GM19023 (cell line): ENCODE results near the gene COL16A1.
A peak's percentile ranks its signal among the peaks of the same experiment; 100 is the strongest.

ENCODE experiments used
- ATAC-seq: cut with Tn5 transposase; IDR thresholded peaks from one replicate; pipeline ENCODE4 v1.9.1; 2021; ENCODE audit warnings: mild to moderate bottlenecking, moderate library complexity; ENCODE audit not compliant: unreplicated experiment

COL16A1 gene

DNA sequence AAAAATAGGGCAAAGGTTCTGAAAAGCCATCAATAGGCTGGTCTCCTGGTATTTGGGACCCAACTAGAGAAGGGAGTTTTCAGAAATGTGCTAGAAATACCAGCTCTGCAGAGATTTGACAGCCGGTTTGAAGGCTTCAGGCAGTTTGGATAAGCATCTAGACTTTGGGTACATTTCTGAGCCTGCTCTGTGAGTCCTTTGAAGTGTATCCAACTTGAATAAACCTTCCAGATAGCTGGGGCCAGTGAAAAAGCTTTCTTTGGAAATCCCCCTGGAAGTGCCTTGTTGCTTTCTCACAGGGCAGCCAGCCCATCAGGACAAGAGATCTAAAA lies 52.8 kb downstream of the COL16A1 start:
- ATAC-seq: no peak

DNA sequence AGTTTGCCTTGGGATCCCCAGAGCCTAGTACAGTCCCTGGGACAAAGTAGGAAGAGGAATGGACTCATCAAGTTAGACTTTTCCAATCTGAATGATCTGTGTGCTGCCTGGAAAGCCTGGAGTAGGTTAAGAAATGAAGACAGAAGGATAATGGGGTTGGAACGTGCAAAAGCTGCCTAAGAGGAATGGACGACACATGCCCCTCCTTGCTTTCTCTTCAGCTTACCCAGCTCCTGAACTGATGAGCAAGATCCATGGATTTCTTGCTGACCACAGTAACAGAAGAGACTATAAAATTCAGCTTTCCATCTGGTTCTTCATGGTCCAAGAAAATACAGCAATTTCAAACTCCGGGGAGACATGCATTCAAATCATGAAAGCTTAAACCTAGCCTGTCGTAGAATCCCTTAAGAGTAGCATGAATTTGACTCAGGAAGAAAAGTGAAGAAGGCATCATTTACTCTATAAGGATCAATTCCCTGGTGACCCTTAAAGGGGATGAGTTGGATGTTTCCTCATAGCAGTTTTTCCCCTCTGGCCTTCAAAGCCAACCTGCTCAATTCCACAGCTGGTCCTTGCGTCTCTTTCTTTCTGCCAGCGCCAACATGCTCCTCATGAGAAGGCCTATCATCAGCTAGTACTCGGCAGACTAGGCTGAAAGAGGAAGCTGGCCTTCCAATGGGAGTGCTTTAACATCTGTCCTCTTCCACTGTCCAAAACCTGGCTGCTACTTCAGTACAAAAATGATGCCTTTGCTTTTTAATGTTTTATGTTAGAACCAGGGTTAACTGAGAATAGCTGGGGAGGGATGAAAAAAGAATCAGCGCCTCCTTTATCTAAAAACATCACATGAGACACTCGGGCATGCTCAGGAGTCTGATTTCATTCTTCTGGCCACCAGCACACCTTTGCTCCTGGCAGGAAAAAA lies 53.4 kb downstream of the COL16A1 start:
- ATAC-seq: no peak

- ATAC-seq: no peak
Observed at GRCh38 chr1:31648641-31649357, 55.0 kb downstream of the COL16A1 start.

DNA sequence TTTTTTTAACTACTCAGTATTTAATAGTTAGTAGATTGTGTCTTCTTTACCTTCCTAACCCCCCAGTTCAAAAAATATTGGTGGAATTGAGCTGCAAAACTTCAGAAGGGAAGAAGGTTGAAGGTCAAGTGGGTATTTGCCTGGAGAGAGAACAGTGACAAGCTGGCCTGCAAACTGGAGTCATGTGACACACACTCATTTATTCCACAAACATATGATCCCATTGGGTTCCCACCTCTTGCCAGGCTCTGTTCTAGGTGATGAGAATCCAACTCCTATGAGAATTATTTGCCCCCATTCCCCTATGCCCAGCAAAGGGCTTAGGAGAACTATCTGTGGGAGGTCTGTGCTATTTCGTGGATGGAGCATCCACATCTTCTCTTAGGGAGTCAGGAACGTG lies 55.6 kb downstream of the COL16A1 start:
- ATAC-seq: no peak

DNA sequence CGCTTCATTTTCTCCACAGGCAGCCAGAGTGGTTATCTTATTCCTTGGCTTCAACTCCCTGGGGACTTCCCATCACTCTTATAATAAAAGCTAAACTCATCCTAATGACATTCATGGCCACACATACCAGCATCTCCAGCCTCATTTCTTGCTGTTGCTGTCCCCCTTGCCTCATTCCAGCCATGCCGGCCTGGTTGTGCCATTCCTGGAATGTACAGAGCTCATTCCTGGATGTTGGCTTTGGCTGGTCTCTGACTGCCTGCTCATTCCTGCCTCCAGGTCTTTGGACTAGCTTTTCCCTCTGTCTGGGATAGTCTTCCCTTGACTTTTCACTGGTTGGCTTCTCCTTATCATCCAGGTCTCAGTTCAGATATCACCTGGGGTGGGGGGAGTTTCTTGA lies 56.7 kb downstream of the COL16A1 start:
- no peak for ATAC-seq

- ATAC-seq: no peak
Observed at GRCh38 chr1:31646259-31646960, 57.4 kb downstream of the COL16A1 start.

GRCh38 chr1:31645274-31645568 lies 58.6 kb downstream of the COL16A1 start:
- ATAC-seq: no peak

- peak; percentile 89 for ATAC-seq
Observed at GRCh38 chr1:31644560-31645273, 59.1 kb downstream of the COL16A1 start, which contains the start of gene PEF1. TSS of gene PEF1 (minus strand) at chr1:31644876. CDS start at chr1:31644864, 12 bp downstream.

- ATAC-seq: peak; percentile 18
Observed at GRCh38 chr1:31643976-31644559, 59.7 kb downstream of the COL16A1 start.

DNA sequence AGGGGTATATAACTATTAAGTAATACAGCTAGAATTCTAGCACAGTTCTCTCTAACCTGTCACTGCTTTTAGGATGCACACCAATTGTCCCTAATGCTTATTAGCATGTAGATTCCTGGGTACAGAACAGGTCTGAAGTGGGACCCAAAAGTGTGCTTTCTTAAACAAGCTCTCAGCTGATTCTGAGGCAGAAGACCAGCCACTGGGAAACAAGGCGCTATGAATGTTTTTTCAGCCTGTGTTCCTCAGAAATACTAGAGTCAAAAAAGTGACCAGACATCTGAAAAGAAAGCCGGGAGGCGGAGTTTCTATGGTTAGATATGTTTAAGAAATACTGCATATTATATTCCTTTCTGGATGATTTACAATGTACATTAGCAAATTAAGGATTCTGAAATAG lies 60.9 kb downstream of the COL16A1 start:
- ATAC-seq: no peak

- ATAC-seq: no peak
Observed at GRCh38 chr1:31642366-31642765, 61.5 kb downstream of the COL16A1 start.

GRCh38 chr1:31640964-31641363 lies 62.9 kb downstream of the COL16A1 start:
- ATAC-seq: no peak

- ATAC-seq: no peak
Observed at GRCh38 chr1:31640179-31640578, 63.6 kb downstream of the COL16A1 start.

GRCh38 chr1:31639543-31639942 lies 64.3 kb downstream of the COL16A1 start:
- ATAC-seq: no peak

GRCh38 chr1:31637915-31638673 lies 65.7 kb downstream of the COL16A1 start:
- no peak for ATAC-seq

GRCh38 chr1:31633117-31633516 lies 70.7 kb downstream of the COL16A1 start:
- ATAC-seq: no peak

- ATAC-seq: no peak
Observed at GRCh38 chr1:31632649-31633048, 71.2 kb downstream of the COL16A1 start.

DNA sequence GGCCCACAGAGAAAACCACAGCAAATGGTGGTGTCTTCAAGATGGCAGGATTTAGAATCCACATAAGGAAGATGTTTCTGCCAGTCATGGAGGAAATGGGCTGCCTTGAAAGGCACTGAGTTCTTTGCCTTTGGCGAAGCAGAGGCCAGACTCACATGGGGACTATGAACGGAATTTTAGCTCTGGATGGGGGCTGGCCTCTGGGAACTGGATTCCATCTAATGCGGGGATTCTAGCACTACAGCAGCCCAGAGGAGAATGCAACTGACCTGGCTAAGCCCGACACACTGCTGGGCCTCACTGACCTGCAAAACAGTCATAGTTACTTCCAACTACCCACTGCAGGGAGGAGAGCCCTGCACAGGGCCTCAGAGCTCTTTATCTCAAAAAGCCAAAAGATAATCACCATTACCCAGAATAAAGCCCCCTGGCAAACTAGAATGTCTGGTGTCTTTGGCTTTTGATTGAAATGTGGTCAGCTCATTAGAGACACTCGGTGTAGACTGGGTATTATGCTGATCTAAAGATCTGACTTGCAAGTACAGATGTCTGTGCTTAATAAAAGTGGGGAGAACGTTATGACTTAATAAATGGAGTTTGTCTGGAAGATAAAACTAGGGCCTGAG lies 74.8 kb downstream of the COL16A1 start:
- no peak for ATAC-seq

DNA sequence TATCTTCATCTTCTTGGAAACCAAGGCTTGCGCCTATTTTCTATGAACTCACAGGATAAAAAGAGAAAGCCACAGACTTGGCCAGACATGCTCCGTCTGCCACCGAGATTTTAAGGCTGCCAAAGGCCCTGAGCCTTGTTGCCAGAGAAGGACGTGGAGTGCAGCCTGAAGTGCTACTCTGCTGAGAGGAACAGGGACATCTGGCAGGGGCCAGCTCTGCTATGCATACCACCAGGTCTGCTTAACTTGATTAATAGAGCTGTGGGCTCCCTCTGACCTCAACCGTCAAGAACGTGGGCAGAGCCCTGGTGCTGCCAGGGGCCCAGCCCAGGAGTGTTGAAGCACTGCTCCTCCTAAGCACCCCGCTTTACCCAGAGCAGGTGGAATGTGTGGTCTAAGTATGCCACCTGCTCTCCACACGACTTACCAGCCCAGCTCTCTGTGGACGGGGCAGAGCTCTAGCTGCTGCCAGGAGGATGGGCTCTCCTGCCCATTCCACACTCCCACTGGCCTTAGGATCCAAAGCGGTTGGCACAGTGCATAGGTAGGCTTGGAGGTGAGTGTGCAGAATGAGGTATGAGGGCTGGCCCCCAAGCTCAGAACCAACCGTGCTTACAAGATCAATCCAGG lies 75.8 kb downstream of the COL16A1 start:
- ATAC-seq: no peak
